ENCODE measurements around the gene RASSF1.

DNA sequence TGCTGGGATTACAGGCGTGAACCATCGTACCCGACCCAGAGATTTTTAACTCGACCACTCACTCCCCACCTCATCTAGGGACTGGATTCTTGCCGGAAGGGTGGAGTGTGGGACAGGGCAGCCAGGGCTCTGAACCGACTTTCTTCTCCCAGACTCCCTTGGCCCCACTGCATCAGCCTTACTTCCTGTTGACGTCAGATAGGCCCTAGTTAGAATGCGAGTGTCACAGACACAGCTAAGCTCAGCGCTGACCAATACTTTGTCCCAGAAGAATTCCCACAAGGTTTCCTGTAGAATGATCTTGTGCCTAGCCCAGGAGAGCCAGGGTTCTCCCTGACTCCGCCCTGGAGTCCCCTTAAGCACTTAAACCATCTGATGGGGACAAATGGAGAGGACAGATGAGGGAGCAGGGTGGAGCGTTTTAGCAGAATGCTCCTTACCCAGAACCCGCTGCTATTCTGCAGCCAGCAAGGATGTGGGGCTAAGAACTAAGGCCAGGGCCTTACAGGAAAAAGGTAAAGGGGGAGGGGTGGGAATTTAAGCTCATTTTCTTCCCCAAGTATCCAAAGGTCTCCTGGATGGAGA, 6.8 kb downstream of the RASSF1 start:
- TF ChIP-seq CTCF (IDR thresholded peaks at IDR 0.05; ENCODE audit: low read depth, low read length, poor library complexity, severe bottlenecking) (no peak), EZH2phosphoT487 (IDR thresholded peaks at IDR 0.05; ENCODE audit: borderline replicate concordance, low read length) (no peak)
